AG08396 (cell line): ENCODE data around the gene GRM6.

Source experiments
- DNase-seq: peaks from one replicate; pipeline ENCODE4 v3.0.0; 2012; ENCODE audit warnings: low spot score, mixed read lengths

GRM6 gene

DNA sequence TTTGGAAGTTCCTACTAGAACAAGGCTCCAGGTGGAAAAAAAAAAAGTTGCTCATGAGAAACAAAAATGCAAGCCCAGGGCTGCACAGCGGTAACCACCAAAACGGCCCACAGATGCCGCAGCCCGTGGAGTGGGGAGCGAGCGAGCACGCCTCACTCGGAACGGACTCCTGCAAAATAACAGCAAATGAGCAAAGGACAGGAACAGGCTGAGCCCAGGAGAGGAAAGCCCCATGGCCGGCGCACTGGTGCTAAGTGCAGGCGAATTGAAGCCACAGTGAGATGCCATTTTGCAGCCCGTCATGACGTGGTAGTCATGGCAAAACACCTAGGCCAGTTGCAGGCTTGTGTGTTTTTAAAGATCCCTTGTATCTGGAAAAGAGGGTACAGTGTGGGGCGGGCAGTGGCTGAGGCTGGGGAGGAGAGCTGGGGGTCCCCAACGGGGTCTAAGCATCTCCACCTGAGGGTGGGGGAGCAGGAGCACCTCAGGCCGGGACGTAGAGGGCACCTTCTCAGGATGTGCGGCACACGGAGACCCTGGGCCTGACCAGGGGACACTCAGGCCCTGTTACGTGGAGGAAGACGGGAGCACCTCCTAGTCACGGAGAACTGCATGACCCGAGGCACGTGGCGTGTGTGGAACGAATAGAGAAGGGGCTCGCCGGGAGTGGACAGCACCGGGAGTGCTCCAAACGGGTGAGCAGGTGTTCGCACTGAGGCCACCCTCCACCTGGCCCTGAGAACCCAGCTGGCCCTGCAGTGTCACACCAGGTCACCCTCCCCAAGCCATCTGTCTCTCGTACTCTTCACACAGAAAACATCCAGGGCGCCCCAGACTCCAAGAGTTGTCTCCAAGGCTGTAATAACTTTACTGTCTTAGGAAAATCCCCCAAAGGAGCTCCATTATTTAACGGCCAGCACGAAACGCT, 10.7 kb downstream of the GRM6 start:
- DNase-seq: no peak

DNA sequence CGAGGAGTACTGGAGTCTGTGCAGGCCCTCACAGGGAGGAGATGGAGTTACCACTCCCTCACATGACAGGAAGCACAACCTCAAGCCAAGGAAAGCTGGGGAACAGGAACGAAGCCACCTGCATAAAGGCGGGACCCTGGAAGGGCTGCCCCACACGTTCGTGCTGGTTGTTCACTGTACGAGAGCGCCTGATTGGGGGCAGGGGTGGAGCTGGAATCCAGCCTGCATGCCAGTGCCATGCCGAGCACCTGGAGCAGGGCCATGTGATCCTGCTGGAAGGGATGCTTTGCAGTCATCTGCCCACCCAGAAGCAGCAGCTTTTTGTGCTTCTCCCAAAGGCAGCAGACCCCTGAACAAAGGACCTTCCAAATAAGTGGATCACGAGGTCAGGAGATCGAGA, 11.4 kb downstream of the GRM6 start:
- DNase-seq: no peak

DNA sequence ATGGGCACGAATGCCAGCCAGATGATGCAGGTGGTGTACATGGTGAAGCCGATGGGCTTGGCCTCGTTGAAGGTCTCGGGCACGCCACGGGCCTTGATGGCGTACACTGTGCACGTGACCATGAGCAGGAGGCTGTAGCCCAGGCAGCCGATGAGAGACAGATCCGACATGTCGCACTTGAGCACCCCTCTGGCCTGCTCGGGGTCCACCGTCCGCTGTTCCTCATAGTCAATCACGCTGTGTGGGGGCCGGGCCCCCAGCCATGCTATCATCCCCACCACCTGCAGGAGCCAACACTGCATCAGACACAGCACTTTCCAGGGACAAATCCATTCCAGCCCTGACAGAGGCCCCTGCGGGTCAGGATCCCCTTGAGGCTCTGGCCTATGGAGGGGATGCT, 12.2 kb downstream of the GRM6 start:
- DNase-seq: no peak

DNA sequence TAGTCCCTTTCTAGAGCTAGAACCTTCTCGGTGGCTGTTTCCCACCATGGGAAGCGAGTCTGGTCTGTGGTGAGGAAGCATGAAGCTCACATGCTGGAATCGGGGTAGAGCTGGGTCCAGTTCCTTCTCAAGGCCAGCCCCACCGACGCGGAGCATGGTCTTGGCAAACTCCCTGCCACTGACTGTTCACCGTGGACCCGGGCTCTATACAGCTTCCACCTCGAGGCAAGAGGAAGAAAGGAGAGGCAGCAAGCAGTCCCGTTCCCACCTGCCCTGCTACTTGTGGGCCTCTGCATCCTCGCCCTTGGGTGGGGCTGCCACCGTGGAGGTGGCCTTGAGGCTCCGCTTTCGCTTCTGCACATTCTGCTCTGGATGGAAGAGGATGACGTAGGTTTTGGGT, 13.7 kb downstream of the GRM6 start:
- no peak for DNase-seq

DNA sequence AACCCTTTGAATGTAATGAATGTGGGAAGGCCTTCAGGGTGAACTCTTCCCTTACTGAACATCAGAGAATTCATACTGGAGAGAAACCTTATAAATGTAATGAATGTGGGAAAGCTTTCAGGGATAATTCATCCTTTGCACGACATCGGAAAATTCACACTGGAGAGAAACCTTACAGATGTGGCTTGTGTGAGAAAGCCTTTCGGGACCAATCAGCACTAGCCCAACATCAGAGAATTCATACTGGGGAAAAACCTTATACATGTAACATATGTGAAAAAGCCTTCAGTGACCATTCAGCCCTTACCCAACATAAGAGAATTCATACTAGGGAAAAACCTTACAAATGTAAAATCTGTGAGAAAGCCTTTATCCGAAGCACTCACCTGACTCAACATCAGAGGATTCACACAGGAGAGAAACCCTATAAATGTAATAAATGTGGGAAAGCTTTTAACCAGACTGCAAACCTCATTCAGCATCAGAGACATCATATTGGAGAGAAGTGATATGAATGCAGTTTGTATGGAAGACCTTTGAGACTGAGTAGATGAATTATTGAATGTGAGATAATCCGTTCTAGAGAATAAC, 29.6 kb downstream of the GRM6 start:
- no peak for DNase-seq

DNA sequence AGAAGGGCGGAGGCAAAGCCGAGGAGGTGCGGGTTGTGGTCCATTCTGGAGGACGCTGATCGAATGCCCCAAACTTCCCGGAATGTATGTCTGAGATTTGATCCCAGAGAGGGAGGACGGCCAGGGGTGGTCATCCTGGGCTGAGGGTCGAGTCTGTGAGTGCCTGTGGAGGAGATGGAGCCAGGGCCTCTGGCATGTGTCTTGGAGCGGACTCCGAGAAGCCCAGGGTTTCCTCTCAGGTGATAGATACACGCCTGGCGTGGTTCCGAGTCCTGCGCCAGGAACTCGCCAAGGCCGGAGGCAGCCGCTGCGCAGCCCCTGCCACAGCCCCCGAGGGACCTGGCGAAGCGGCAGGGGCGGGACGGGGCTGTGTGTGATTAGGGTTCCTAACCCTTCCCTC, 53.8 kb downstream of the GRM6 start:
- no peak for DNase-seq

DNA sequence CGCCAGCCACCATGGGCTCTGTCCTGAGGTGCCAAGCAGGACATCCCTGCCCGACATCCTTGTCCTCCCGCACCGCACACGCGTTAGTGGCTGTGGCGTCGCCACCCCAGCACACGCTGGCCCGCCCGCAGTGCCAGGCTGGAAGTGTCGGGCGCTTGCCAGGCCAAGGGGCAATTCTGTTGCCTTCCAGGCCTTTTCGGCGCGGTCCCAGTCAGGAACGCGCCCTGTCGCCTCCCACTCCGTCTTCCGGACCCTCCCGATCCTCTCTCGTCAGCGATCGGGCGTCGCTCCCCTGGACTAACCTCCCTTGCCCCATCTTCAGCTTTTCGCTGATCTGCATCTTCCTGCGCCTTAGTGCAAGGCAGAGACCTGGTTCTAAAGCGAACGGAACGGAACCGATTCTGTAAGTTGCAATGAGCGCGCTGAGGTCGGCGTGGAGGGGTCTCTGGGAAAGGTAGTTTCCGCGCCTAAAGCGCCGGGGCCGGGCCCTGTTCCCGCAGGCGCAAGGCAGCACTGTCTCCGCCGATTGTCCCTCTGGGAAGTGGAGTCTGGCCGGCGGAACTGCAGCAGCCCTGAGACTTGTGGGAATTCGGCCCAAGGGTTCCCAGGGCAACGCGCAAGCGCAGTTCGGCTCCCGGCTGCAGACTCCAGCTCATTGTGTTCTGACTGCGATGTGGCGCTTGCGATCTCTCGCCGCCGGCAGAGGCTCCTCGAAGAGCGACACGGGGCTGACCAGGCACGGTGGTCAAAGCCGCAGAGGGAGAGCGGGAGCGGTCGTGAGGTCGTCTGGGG, 54.4 kb downstream of the GRM6 start, which contains the start of gene ZNF454:
ZNF454 (plus strand) TSS at position 630 of the 792 bp plus-strand sequence. CDS start 1,594 bp downstream, outside the sequence.
- peak; percentile 96 for DNase-seq

DNA sequence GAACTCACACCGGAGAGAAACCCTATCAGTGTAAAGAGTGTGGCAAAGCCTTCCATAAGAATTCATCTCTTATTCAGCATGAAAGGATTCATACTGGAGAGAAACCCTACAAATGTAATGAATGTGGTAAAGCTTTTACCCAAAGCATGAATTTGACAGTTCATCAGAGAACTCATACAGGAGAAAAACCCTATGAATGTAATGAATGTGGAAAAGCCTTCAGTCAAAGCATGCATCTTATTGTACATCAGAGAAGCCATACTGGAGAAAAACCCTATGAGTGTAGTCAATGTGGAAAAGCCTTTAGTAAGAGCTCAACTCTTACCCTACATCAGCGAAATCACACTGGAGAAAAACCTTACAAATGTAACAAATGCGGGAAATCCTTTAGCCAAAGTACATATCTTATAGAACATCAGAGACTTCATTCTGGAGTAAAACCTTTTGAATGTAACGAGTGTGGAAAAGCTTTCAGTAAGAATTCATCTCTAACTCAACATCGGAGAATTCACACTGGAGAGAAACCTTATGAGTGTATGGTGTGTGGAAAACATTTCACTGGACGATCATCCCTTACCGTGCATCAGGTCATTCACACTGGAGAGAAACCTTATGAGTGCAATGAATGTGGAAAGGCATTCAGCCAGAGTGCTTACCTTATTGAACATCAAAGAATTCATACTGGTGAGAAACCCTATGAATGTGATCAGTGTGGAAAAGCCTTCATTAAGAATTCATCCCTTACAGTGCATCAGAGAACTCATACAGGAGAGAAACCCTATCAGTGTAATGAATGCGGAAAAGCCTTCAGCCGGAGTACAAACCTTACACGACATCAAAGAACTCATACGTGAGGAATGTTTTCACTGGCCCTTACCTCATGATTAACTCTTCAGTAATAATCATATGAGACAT, 63.0 kb downstream of the GRM6 start:
- DNase-seq: no peak
